SK-N-SH (cell line): ENCODE results near the gene EIF4H. TPM values are rescaled to one million over a fixed set of nuclear protein-coding genes. Genes with fewer than 3 reads are reported as not detected.
"Not testable (repeated sequence)": the region's sequence is repeated elsewhere in the genome, so short reads cannot be mapped to it uniquely, and the experiment has no call there.

Source experiments
- CTCF ChIA-PET: fragments of 300-600, 350-600 bp; formaldehyde crosslinking; extraction: SDS; loops from one replicate; lab custom pipeline; 2021; lab: Yijun Ruan, JAX
- POLR2A ChIA-PET: fragments of 350-600 bp; sonication (Branson Sonifier 250); formaldehyde crosslinking; extraction: SDS; loops from one replicate; lab custom pipeline; 2020; ENCODE audit warnings: antibody characterized with exemption, inconsistent platforms; lab: Yijun Ruan, JAX
- DNase-seq: peaks from one replicate; pipeline ENCODE4 v3.0.0; 2012
- H2AFZ ChIP-seq: fragments of 200-600 bp; sonication (generic); 2 replicates; pipeline ENCODE4 v1.8.1; 2016; ENCODE audit warnings: antibody characterized with exemption, mild to moderate bottlenecking, low read depth
- H3F3A ChIP-seq: fragments of 200-600 bp; sonication (generic); replicated peaks from 2 replicates; pipeline ENCODE3; 2016; ENCODE audit warnings: antibody characterized with exemption, mild to moderate bottlenecking; ENCODE audit not compliant: insufficient read depth
- H3K27ac ChIP-seq, 2 experiments: fragments of 200-500 bp in 1 of 2; fragments of 200-600 bp in 1 of 2; sonication (Bioruptor generic) in 1 of 2; sonication (generic), shearing (Covaris generic) in 1 of 2; 2 replicates each; pipeline versions ENCODE4 v1.5.1 to v1.6.1; 2014 to 2016; ENCODE audit warnings: low read depth in 2 of 2, inconsistent platforms in 1 of 2, low read length in 1 of 2, mild to moderate bottlenecking in 1 of 2, mixed read lengths in 1 of 2
- H3K27me3 ChIP-seq: fragments of 200-600 bp; sonication (generic), shearing (Covaris generic); 2 replicates; pipeline ENCODE4 v1.6.1; 2016; ENCODE audit warnings: mixed run types; ENCODE audit not compliant: insufficient read depth
- H3K36me3 ChIP-seq, 2 experiments: fragments of 200-500 bp in 1 of 2; fragments of 200-600 bp in 1 of 2; sonication (Bioruptor generic) in 1 of 2; sonication (generic) in 1 of 2; replicated peaks in 1 of 2; 2 replicates each; pipeline versions ENCODE3 to v1.5.1; 2014 to 2016; ENCODE audit warnings: low read length in 1 of 2, mild to moderate bottlenecking in 1 of 2; ENCODE audit not compliant: insufficient read depth in 2 of 2, control insufficient read depth in 1 of 2
- H3K4me1 ChIP-seq, 2 experiments: fragments of 200-500 bp in 1 of 2; fragments of 200-600 bp in 1 of 2; sonication (Bioruptor generic) in 1 of 2; sonication (generic), shearing (Covaris generic) in 1 of 2; 2 replicates each; pipeline versions ENCODE4 v1.5.1 to v1.6.1; 2014 to 2016; ENCODE audit warnings: low read depth in 1 of 2, low read length in 1 of 2, mixed run types in 1 of 2; ENCODE audit not compliant: insufficient read depth in 2 of 2, control insufficient read depth in 1 of 2
- H3K4me2 ChIP-seq: fragments of 200-600 bp; sonication (generic), shearing (Covaris generic); 2 replicates; pipeline ENCODE4 v1.6.1; 2017; ENCODE audit warnings: mixed run types
- H3K4me3 ChIP-seq, 2 experiments: fragments of 200-500 bp in 1 of 2; fragments of 200-600 bp in 1 of 2; sonication (Bioruptor generic) in 1 of 2; sonication (generic), shearing (Covaris generic) in 1 of 2; 2 replicates each; pipeline versions ENCODE4 v1.5.1 to v1.8.1; 2014 to 2016; ENCODE audit warnings: low read depth in 2 of 2, inconsistent platforms in 1 of 2, low read length in 1 of 2, mild to moderate bottlenecking in 1 of 2, mixed read lengths in 1 of 2, moderate library complexity in 1 of 2
- H3K79me2 ChIP-seq: fragments of 200-600 bp; sonication (generic); 2 replicates; pipeline ENCODE4 v1.8.1; 2017; ENCODE audit warnings: mild to moderate bottlenecking; ENCODE audit not compliant: insufficient read depth
- H3K9ac ChIP-seq: fragments of 200-600 bp; sonication (generic); 2 replicates; pipeline ENCODE4 v1.6.1; 2017; ENCODE audit warnings: mixed run types
- H3K9me2 ChIP-seq: fragments of 200-600 bp; sonication (generic); 2 replicates; pipeline ENCODE4 v1.6.1; 2017; ENCODE audit warnings: mixed run types
- H3K9me3 ChIP-seq: fragments of 200-600 bp; sonication (generic); 2 replicates; pipeline ENCODE4 v1.6.1; 2017; ENCODE audit warnings: mixed run types, mild to moderate bottlenecking, moderate library complexity
- H4K20me1 ChIP-seq: fragments of 200-600 bp; sonication (generic); 2 replicates; pipeline ENCODE4 v1.6.1; 2017; ENCODE audit warnings: mild to moderate bottlenecking, mixed run types; ENCODE audit not compliant: insufficient read depth
- CHD2 ChIP-seq: fragments of 150-350 bp; IDR thresholded peaks from 2 replicates; pipeline ENCODE4 v1.6.1; 2018; ENCODE audit warnings: low read length; ENCODE audit not compliant: partially characterized antibody
- ELF1 ChIP-seq: IDR thresholded peaks from 2 replicates; pipeline ENCODE4 v1.4.0; 2012
- FOSL2 ChIP-seq: IDR thresholded peaks from 2 replicates; pipeline ENCODE4 v1.4.0; 2012; ENCODE audit warnings: low read depth, mild to moderate bottlenecking, moderate library complexity, borderline replicate concordance
- GATA2 ChIP-seq: sonication (generic); formaldehyde crosslinking; IDR thresholded peaks from 2 replicates; pipeline ENCODE4 v1.5.0; 2020; ENCODE audit warnings: mild to moderate bottlenecking, missing genetic modification reagents
- JUND ChIP-seq: IDR thresholded peaks from 2 replicates; pipeline ENCODE4 v1.4.0; 2012
- MXI1 ChIP-seq: IDR thresholded peaks from 2 replicates; pipeline ENCODE4 v1.6.1; 2012; ENCODE audit warnings: mild to moderate bottlenecking, low read depth, low read length, improper control_type of control experiment
- POLR2AphosphoS5 ChIP-seq: IDR thresholded peaks from 2 replicates; pipeline ENCODE4 v1.6.1; 2012; ENCODE audit warnings: low read depth, low read length
- RCOR1 ChIP-seq: fragments of 150-350 bp; IDR thresholded peaks from 2 replicates; pipeline ENCODE4 v1.6.1; 2017; ENCODE audit warnings: antibody characterized with exemption, low read length
- RFX5 ChIP-seq: IDR thresholded peaks from 2 replicates; pipeline ENCODE4 v1.6.1; 2012; ENCODE audit warnings: mild to moderate bottlenecking, improper control_type of control experiment, low read length
- SIN3A ChIP-seq: IDR thresholded peaks from 2 replicates; pipeline ENCODE4 v1.6.1; 2012; ENCODE audit warnings: low read depth, mild to moderate bottlenecking, low read length, moderate library complexity, borderline replicate concordance
- TEAD4 ChIP-seq: IDR thresholded peaks from 2 replicates; pipeline ENCODE4 v1.4.0; 2012; ENCODE audit warnings: mild to moderate bottlenecking, borderline replicate concordance; ENCODE audit not compliant: insufficient read depth
- USF2 ChIP-seq: fragments of 150-350 bp; IDR thresholded peaks from 2 replicates; pipeline ENCODE4 v1.6.1; 2017; ENCODE audit warnings: antibody characterized with exemption, low read length, low read depth, borderline replicate concordance
- WGBS: methylation state at CpG from one replicate; pipeline ENCODE4 v1.1.6; 2017; ENCODE audit warnings: low lambda C conversion rate; 5-methylcytosine and 5-hydroxymethylcytosine counted together
- polyA plus RNA-seq, 3 experiments: library from polyadenylated mRNA; depleted of rRNA; stranded (reverse); fragments of >200 nt; gene quantifications; 2 replicates each; pipeline ENCODE4 v1.2.3, GENCODE V29; 2012
- TF ChIP-seq, protein P1 (sequence below): fragments of 200-600 bp; sonication (generic); IDR thresholded peaks from 2 replicates; pipeline ENCODE4 v1.6.1; 2017; ENCODE audit warnings: antibody characterized with exemption, mild to moderate bottlenecking, moderate library complexity
- TF ChIP-seq, protein P2 (sequence below): fragments of 150-350 bp; IDR thresholded peaks from 2 replicates; pipeline ENCODE4 v1.6.1; 2016; ENCODE audit warnings: mild to moderate bottlenecking, low read depth, low read length

Gene EIF4H
- polyA plus RNA-seq, 1 of the 3 experiments (the other 2 are of a cell fraction), result 468 TPM

DNA sequence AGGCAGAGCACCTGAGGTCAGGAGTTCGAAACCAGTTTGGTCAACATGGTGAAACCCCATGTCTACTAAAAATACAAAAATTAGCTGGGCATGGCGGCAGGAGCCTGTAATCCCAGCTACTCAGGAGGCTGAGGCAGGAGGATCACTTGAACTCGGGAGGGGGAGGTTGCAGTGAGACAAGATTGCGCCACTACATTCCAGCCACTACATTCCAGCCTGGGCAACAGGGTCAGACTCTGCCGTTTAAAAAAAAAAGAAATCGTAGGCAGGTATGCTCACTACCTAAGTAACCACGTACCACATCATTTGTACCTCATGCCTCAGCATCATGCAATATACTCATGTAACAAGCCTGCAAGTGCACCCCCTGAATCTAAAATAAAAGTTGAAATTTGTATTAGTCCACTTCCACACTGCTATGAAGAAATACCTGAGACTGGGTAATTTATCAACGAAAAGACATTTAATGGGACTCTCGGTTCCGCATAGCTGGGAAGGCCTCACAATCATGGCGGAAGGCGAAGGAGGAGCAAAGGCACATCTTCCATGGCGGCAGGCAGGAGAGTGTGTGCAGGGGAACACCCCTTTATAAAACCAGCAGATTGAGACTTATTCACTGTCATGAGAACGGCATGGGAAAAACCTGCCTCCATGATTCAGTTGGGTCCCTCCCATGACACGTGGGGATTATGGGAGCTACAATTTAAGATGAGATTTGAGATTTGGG lies 8.1 kb upstream of the EIF4H start:
- no peak overlapping the region for H3K4me3 ChIP-seq
- no peak overlapping the region for H3K9ac ChIP-seq
- no peak overlapping the region for H3K4me2 ChIP-seq
- POLR2A ChIA-PET, result no interaction called here
- H4K20me1 ChIP-seq, result no peaks in the 10 kb centered on the region
- no peak for TF ChIP-seq USF2
- TF ChIP-seq GATA2, result no peak
- no peak for TF ChIP-seq RFX5
- TF ChIP-seq POLR2AphosphoS5, result no peak
- no peak for TF ChIP-seq RCOR1
- TF ChIP-seq FOSL2, result no peak
- no peak for TF ChIP-seq TEAD4
- TF ChIP-seq, protein P1, sequence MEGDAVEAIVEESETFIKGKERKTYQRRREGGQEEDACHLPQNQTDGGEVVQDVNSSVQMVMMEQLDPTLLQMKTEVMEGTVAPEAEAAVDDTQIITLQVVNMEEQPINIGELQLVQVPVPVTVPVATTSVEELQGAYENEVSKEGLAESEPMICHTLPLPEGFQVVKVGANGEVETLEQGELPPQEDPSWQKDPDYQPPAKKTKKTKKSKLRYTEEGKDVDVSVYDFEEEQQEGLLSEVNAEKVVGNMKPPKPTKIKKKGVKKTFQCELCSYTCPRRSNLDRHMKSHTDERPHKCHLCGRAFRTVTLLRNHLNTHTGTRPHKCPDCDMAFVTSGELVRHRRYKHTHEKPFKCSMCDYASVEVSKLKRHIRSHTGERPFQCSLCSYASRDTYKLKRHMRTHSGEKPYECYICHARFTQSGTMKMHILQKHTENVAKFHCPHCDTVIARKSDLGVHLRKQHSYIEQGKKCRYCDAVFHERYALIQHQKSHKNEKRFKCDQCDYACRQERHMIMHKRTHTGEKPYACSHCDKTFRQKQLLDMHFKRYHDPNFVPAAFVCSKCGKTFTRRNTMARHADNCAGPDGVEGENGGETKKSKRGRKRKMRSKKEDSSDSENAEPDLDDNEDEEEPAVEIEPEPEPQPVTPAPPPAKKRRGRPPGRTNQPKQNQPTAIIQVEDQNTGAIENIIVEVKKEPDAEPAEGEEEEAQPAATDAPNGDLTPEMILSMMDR, result no peak
- no peak for TF ChIP-seq ELF1
- TF ChIP-seq, protein P2, sequence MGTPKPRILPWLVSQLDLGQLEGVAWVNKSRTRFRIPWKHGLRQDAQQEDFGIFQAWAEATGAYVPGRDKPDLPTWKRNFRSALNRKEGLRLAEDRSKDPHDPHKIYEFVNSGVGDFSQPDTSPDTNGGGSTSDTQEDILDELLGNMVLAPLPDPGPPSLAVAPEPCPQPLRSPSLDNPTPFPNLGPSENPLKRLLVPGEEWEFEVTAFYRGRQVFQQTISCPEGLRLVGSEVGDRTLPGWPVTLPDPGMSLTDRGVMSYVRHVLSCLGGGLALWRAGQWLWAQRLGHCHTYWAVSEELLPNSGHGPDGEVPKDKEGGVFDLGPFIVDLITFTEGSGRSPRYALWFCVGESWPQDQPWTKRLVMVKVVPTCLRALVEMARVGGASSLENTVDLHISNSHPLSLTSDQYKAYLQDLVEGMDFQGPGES, result no peak
- TF ChIP-seq CHD2, result no peak
- TF ChIP-seq SIN3A, result no peak
- TF ChIP-seq JUND, result no peak
- no peak for TF ChIP-seq MXI1
- TF ChIP-seq, all 33 proteins: peak for 0
- 97% methylated on average over 15 of the region's 15 CpGs for WGBS
- H3K9me2 ChIP-seq, result no peaks in the 10 kb centered on the region
- no peaks in the 10 kb centered on the region for H3F3A ChIP-seq
- CTCF ChIA-PET, result interaction anchor here (1.0 to 1.5 kb wide), 4 partner anchors 12 to 40 kb away, joined by 3 to 4 read pairs (median 4); no protein-coding TSS in a partner anchor
- no peak overlapping the region for H2AFZ ChIP-seq
- H3K9me3 ChIP-seq, result no peaks in the 10 kb centered on the region
- no peaks in the 10 kb centered on the region for H3K4me1 ChIP-seq
- no peak overlapping the region for H3K27ac ChIP-seq
- H3K79me2 ChIP-seq, result no peaks in the 10 kb centered on the region
- H3K36me3 ChIP-seq, result no peaks in the 10 kb centered on the region
- no peaks in the 10 kb centered on the region for H3K27me3 ChIP-seq
- DNase-seq, result no peak

- POLR2A ChIA-PET, H2AFZ ChIP-seq, H3K4me3 ChIP-seq, H4K20me1 ChIP-seq, H3K27me3 ChIP-seq, H3K9ac ChIP-seq, DNase-seq, H3K9me2 ChIP-seq, H3K36me3 ChIP-seq, H3K79me2 ChIP-seq, H3K9me3 ChIP-seq, H3F3A ChIP-seq, H3K4me2 ChIP-seq, H3K27ac ChIP-seq, H3K4me1 ChIP-seq: not testable (repeated sequence)
- CTCF ChIA-PET, result interaction anchor here (1.9 kb wide), 1 partner anchor 18 kb away, joined by 5 read pairs; no protein-coding TSS in a partner anchor
- 93% methylated on average over 6 of the region's 6 CpGs for whole genome bisulfite sequencing
Measured at GRCh38 chr7:74167324-74167723, 6.8 kb upstream of the EIF4H start.
